ENCODE measurements around the gene NRSN2.
"Not testable (repeated sequence)": the region's sequence is repeated elsewhere in the genome, so short reads cannot be mapped to it uniquely, and the experiment has no call there.

NRSN2 gene

GRCh38 chr20:376750-377149, 29.8 kb downstream of the NRSN2 start:
- TF ChIP-seq CTCF (conservative IDR thresholded peaks at IDR 0.05; ENCODE audit: low read length): no peak
- TF ChIP-seq EZH2phosphoT487 (IDR thresholded peaks at IDR 0.05; ENCODE audit: borderline replicate concordance): no peak
- Histone ChIP-seq H3K27me3 (ENCODE audit: insufficient read depth, low read length, poor library complexity, severe bottlenecking) (no peaks in the 10 kb centered on the region), H3K4me1 (ENCODE audit: insufficient read depth, low read length, poor library complexity, severe bottlenecking) (peaks cover 31% of the 10 kb centered on the region), H4K20me1 (ENCODE audit: insufficient read depth, low read length, poor library complexity, severe bottlenecking) (no peaks in the 10 kb centered on the region), H3K4me2 (ENCODE audit: low read depth, low read length, poor library complexity, severe bottlenecking) (no peak overlapping the region), H3K9me3 (ENCODE audit: insufficient read depth, low read depth, low read length) (no peaks in the 10 kb centered on the region), H3K4me3 (ENCODE audit: low read length, poor library complexity, severe bottlenecking) (no peak overlapping the region), H3K9me2 (replicated peaks; ENCODE audit: low read depth, low read length) (no peaks in the 10 kb centered on the region), H3K36me3 (ENCODE audit: insufficient read depth, low read length) (no peaks in the 10 kb centered on the region), H3K9ac (ENCODE audit: low read depth, low read length, poor library complexity, severe bottlenecking) (no peak overlapping the region), H3F3A (ENCODE audit: low read depth) (0 out of 2 replicates have a peak, but pooled peaks cover 3% of the 10 kb centered on the region), H3K79me2 (ENCODE audit: insufficient read depth, low read length) (peaks cover 4% of the 10 kb centered on the region; the same call in 1 of the 2 replicates), H2AFZ (ENCODE audit: low read length) (no peak overlapping the region)

GRCh38 chr20:377578-377977, 30.7 kb downstream of the NRSN2 start:
- H3K79me2 ChIP-seq (ENCODE audit: insufficient read depth, low read length); H4K20me1 ChIP-seq (ENCODE audit: insufficient read depth, low read length, poor library complexity, severe bottlenecking); H3K4me3 ChIP-seq (ENCODE audit: low read length, poor library complexity, severe bottlenecking); H3F3A ChIP-seq (ENCODE audit: low read depth); H3K9me3 ChIP-seq (ENCODE audit: insufficient read depth, low read depth, low read length); H3K36me3 ChIP-seq (ENCODE audit: insufficient read depth, low read length); H3K9ac ChIP-seq (ENCODE audit: low read depth, low read length, poor library complexity, severe bottlenecking); H3K27me3 ChIP-seq (ENCODE audit: insufficient read depth, low read length, poor library complexity, severe bottlenecking); H3K9me2 ChIP-seq (replicated peaks; ENCODE audit: low read depth, low read length); H3K4me2 ChIP-seq (ENCODE audit: low read depth, low read length, poor library complexity, severe bottlenecking); H2AFZ ChIP-seq (ENCODE audit: low read length): not testable (repeated sequence)
- H3K4me1 ChIP-seq (ENCODE audit: insufficient read depth, low read length, poor library complexity, severe bottlenecking): peaks cover 29% of the 10 kb centered on the region

- H3K79me2 ChIP-seq (ENCODE audit: insufficient read depth, low read length): peaks cover 11% of the 10 kb centered on the region; the same call in 1 of the 2 replicates
- H3K36me3 ChIP-seq (ENCODE audit: insufficient read depth, low read length): no peaks in the 10 kb centered on the region
- H3K9me2 ChIP-seq (replicated peaks; ENCODE audit: low read depth, low read length): no peaks in the 10 kb centered on the region
- H3F3A ChIP-seq (ENCODE audit: low read depth): peaks cover 7% of the 10 kb centered on the region; the same call in 1 of the 2 replicates
- H3K4me2 ChIP-seq (ENCODE audit: low read depth, low read length, poor library complexity, severe bottlenecking): no peak overlapping the region
- peaks cover 27% of the 10 kb centered on the region for H3K4me1 ChIP-seq (ENCODE audit: insufficient read depth, low read length, poor library complexity, severe bottlenecking)
- no peak overlapping the region for H3K9ac ChIP-seq (ENCODE audit: low read depth, low read length, poor library complexity, severe bottlenecking)
- no peaks in the 10 kb centered on the region for H3K9me3 ChIP-seq (ENCODE audit: insufficient read depth, low read depth, low read length)
- H3K4me3 ChIP-seq (ENCODE audit: low read length, poor library complexity, severe bottlenecking): no peak overlapping the region
- TF ChIP-seq CTCF (conservative IDR thresholded peaks at IDR 0.05; ENCODE audit: low read length) (no peak), EZH2phosphoT487 (IDR thresholded peaks at IDR 0.05; ENCODE audit: borderline replicate concordance) (no peak)
- H3K27me3 ChIP-seq (ENCODE audit: insufficient read depth, low read length, poor library complexity, severe bottlenecking): no peaks in the 10 kb centered on the region
- no peak overlapping the region for H2AFZ ChIP-seq (ENCODE audit: low read length)
- peaks cover 8% of the 10 kb centered on the region for H4K20me1 ChIP-seq (ENCODE audit: insufficient read depth, low read length, poor library complexity, severe bottlenecking)
Observed at GRCh38 chr20:378961-379336, 32.0 kb downstream of the NRSN2 start.

Data from Loucy (cell line).